Mesenchymal stem cell (in vitro differentiated cells and primary cell): ENCODE results near the gene TBC1D16.

ENCODE experiments used
- DNase-seq: peaks from one replicate; pipeline ENCODE4 v3.0.0-alpha.2; 2013
- H2AFZ ChIP-seq: one replicate; pipeline ENCODE4 v1.6.1; 2013; ENCODE audit warnings: low read depth, mild to moderate bottlenecking, control low read depth, inconsistent platforms, low read length, moderate library complexity
- H2AK5ac ChIP-seq: 2 replicates; pipeline ENCODE4 v1.6.1; 2013; ENCODE audit warnings: low read length, moderate library complexity, mild to moderate bottlenecking, inconsistent platforms; ENCODE audit not compliant: severe bottlenecking
- H2BK120ac ChIP-seq: one replicate; pipeline ENCODE4 v1.6.1; 2013; ENCODE audit warnings: low read depth, mild to moderate bottlenecking, inconsistent platforms, low read length, moderate library complexity
- H2BK12ac ChIP-seq, 2 experiments: one replicate each; pipeline ENCODE4 v1.6.1; 2013; ENCODE audit warnings: inconsistent platforms in 2 of 2, low read length in 2 of 2, mild to moderate bottlenecking in 2 of 2, moderate library complexity in 2 of 2, control low read depth in 1 of 2
- H2BK15ac ChIP-seq: one replicate; pipeline ENCODE4 v1.6.1; 2013; ENCODE audit warnings: mild to moderate bottlenecking, low read depth, inconsistent platforms; ENCODE audit not compliant: poor library complexity, severe bottlenecking
- H2BK5ac ChIP-seq: 2 replicates; pipeline ENCODE4 v1.6.1; 2013; ENCODE audit warnings: low read depth, mild to moderate bottlenecking, low read length, control low read depth, inconsistent platforms; ENCODE audit not compliant: poor library complexity, severe bottlenecking
- H3K14ac ChIP-seq, 2 experiments: one replicate each; pipeline ENCODE4 v1.6.1; 2013; ENCODE audit warnings: inconsistent platforms in 2 of 2, low read length in 2 of 2, control low read depth in 1 of 2, mild to moderate bottlenecking in 1 of 2, moderate library complexity in 1 of 2
- H3K18ac ChIP-seq, 2 experiments: one replicate each; pipeline ENCODE4 v1.6.1; 2013; ENCODE audit warnings: inconsistent platforms in 2 of 2, low read length in 2 of 2, control low read depth in 1 of 2, low read depth in 1 of 2, mild to moderate bottlenecking in 1 of 2
- H3K23ac ChIP-seq, 2 experiments: one replicate each; pipeline ENCODE4 v1.6.1; 2013; ENCODE audit warnings: inconsistent platforms in 2 of 2, low read length in 2 of 2, mild to moderate bottlenecking in 2 of 2, moderate library complexity in 2 of 2, control low read depth in 1 of 2
- H3K27ac ChIP-seq: 2 replicates; pipeline ENCODE4 v1.5.1; 2013; ENCODE audit warnings: mild to moderate bottlenecking, moderate library complexity, low read length, control low read depth, inconsistent platforms; ENCODE audit not compliant: poor library complexity, severe bottlenecking
- H3K27me3 ChIP-seq, 2 experiments: 2 replicates each; pipeline versions ENCODE4 v1.6.1 to v1.7.0; 2013; ENCODE audit warnings: low read length in 2 of 2, mild to moderate bottlenecking in 2 of 2, moderate library complexity in 2 of 2, control low read depth in 1 of 2, inconsistent platforms in 1 of 2; ENCODE audit not compliant: control insufficient read depth in 1 of 2, insufficient read depth in 1 of 2
- H3K36me3 ChIP-seq, 2 experiments: 2 replicates each; pipeline versions ENCODE4 v1.6.1 to v1.7.0; 2013; ENCODE audit warnings: low read length in 2 of 2, control low read depth in 1 of 2, inconsistent platforms in 1 of 2, low read depth in 1 of 2, mild to moderate bottlenecking in 1 of 2; ENCODE audit not compliant: insufficient read depth in 2 of 2, control insufficient read depth in 1 of 2
- H3K4ac ChIP-seq, 2 experiments: one replicate each; pipeline ENCODE4 v1.6.1; 2013; ENCODE audit warnings: inconsistent platforms in 2 of 2, low read length in 2 of 2, mild to moderate bottlenecking in 2 of 2, moderate library complexity in 2 of 2, control low read depth in 1 of 2, low read depth in 1 of 2
- H3K4me1 ChIP-seq: 2 replicates; pipeline ENCODE4 v1.6.1; 2013; ENCODE audit warnings: low read depth, low read length, control low read depth; ENCODE audit not compliant: control insufficient read depth, insufficient read depth
- H3K4me2 ChIP-seq: 2 replicates; pipeline ENCODE4 v1.6.1; 2013; ENCODE audit warnings: low read length, mild to moderate bottlenecking, inconsistent platforms; ENCODE audit not compliant: poor library complexity, severe bottlenecking
- H3K4me3 ChIP-seq, 2 experiments: 2 replicates each; pipeline versions ENCODE4 v1.5.1 to v1.7.0; 2013; ENCODE audit warnings: low read length in 2 of 2, mild to moderate bottlenecking in 2 of 2, control low read depth in 1 of 2, low read depth in 1 of 2; ENCODE audit not compliant: insufficient read depth in 1 of 2
- H3K79me1 ChIP-seq: replicated peaks from 2 replicates; pipeline ENCODE4 v1.6.1; 2013; ENCODE audit warnings: mild to moderate bottlenecking, control low read depth, low read length, inconsistent platforms; ENCODE audit not compliant: poor library complexity, severe bottlenecking
- H3K9ac ChIP-seq: 2 replicates; pipeline ENCODE4 v1.7.0; 2013; ENCODE audit warnings: mild to moderate bottlenecking, low read length, moderate library complexity
- H3K9me3 ChIP-seq: 2 replicates; pipeline ENCODE4 v1.7.0; 2013; ENCODE audit warnings: mild to moderate bottlenecking, low read length; ENCODE audit not compliant: control insufficient read depth
- H4K8ac ChIP-seq: one replicate; pipeline ENCODE4 v1.6.1; 2013; ENCODE audit warnings: inconsistent platforms, mild to moderate bottlenecking, low read length, moderate library complexity
- H4K91ac ChIP-seq: one replicate; pipeline ENCODE4 v1.6.1; 2013; ENCODE audit warnings: mild to moderate bottlenecking, low read length, inconsistent platforms
- whole genome bisulfite sequencing: methylation state at CpG from one replicate; pipeline ENCODE4 v1.1.7; 2013; ENCODE audit warnings: mixed read lengths; 5-methylcytosine and 5-hydroxymethylcytosine counted together

Gene TBC1D16

DNA sequence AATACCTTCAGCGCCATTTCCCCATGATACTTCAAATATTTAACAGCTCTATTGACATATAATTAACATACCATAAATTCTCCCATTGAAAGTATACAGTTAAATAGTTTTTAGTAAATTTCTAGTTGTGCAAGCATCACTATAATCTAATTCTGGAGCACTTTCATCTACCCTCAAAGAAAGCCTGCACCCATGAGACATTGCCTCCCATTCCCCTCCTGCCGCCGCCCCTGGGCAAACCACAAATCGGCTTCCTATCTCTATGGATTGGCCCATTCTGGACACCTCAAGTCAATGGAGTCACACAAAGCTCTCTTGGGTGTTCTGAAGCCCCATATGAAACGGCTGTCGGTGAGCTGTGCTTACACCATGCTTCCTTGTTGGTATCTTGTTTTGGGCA, 119.2 kb downstream of the TBC1D16 start:
- no peak overlapping the region for H3K9ac ChIP-seq
- no peaks in the 10 kb centered on the region for H3K9me3 ChIP-seq
- no peak overlapping the region for H4K8ac ChIP-seq
- no peak overlapping the region for H3K27ac ChIP-seq
- no peak overlapping the region for H2AFZ ChIP-seq
- no peaks in the 10 kb centered on the region for H3K36me3 ChIP-seq
- no peak overlapping the region for H2AK5ac ChIP-seq
- no peak overlapping the region for H4K91ac ChIP-seq
- H2BK12ac ChIP-seq = no peak overlapping the region
- no peak overlapping the region for H2BK120ac ChIP-seq
- WGBS = 91% methylated on average over 5 of the region's 6 CpGs
- no peak overlapping the region for H3K14ac ChIP-seq
- H3K4me3 ChIP-seq = no peak overlapping the region
- H3K23ac ChIP-seq = no peak overlapping the region
- peak overlapping the region; percentile 4 for H3K4me2 ChIP-seq
- H3K79me1 ChIP-seq = no peaks in the 10 kb centered on the region
- peaks cover 64 to 96% of the 10 kb centered on the region in 2 experiments for H3K27me3 ChIP-seq
- H3K18ac ChIP-seq = no peak overlapping the region
- no peak overlapping the region for H2BK5ac ChIP-seq
- H2BK15ac ChIP-seq = no peak overlapping the region
- no peak for DNase-seq
- peaks cover 6% of the 10 kb centered on the region for H3K4me1 ChIP-seq
- H3K4ac ChIP-seq = no peak overlapping the region

DNA sequence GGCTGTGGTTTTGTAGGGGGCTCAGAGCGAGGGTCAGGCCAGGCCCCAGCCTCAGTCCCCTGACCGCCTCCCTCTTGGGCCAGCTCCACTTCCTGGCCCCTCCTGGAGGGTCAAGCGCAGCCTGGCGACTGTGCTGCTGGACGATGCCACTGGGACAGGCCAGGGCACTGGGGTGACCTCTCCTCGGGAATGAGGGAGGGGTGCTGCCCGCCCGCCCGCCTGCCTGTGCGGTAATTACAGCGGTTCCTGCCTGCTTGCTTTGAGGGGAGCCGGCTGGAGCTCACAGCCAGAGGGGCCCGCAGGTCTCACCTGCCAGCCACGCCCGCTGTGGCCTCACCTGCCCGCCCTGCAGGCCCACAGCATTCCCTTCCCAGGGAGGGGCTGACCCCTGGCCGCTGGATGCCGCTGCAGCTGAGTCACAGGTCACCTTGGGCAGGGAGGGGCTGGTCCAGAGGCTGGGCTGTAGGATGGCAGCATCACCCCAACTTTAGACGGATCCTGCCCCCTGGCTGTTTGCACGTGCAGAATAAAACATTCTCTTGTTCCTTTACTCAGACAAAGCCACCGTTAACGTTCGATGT, 119.7 kb downstream of the TBC1D16 start:
- no peak overlapping the region for H3K4me3 ChIP-seq
- H3K23ac ChIP-seq = no peak overlapping the region
- H2BK5ac ChIP-seq = no peak overlapping the region
- no peak overlapping the region for H3K18ac ChIP-seq
- no peak overlapping the region for H4K91ac ChIP-seq
- no peak overlapping the region for H3K9ac ChIP-seq
- H2AFZ ChIP-seq = no peak overlapping the region
- H2BK120ac ChIP-seq = no peak overlapping the region
- no peaks in the 10 kb centered on the region for H3K9me3 ChIP-seq
- no peak overlapping the region for H2BK15ac ChIP-seq
- H2AK5ac ChIP-seq = no peak overlapping the region
- 49% methylated on average over 23 of the region's 23 CpGs for WGBS
- H4K8ac ChIP-seq = no peak overlapping the region
- peaks cover 64 to 96% of the 10 kb centered on the region in 2 experiments for H3K27me3 ChIP-seq
- no peak overlapping the region for H3K4me2 ChIP-seq
- no peaks in the 10 kb centered on the region for H3K79me1 ChIP-seq
- no peak overlapping the region for H3K14ac ChIP-seq
- H3K4me1 ChIP-seq = peaks cover 6% of the 10 kb centered on the region
- H2BK12ac ChIP-seq = no peak overlapping the region
- H3K27ac ChIP-seq = no peak overlapping the region
- H3K4ac ChIP-seq = no peak overlapping the region
- DNase-seq = peak; percentile 34
- H3K36me3 ChIP-seq = no peaks in the 10 kb centered on the region

DNA sequence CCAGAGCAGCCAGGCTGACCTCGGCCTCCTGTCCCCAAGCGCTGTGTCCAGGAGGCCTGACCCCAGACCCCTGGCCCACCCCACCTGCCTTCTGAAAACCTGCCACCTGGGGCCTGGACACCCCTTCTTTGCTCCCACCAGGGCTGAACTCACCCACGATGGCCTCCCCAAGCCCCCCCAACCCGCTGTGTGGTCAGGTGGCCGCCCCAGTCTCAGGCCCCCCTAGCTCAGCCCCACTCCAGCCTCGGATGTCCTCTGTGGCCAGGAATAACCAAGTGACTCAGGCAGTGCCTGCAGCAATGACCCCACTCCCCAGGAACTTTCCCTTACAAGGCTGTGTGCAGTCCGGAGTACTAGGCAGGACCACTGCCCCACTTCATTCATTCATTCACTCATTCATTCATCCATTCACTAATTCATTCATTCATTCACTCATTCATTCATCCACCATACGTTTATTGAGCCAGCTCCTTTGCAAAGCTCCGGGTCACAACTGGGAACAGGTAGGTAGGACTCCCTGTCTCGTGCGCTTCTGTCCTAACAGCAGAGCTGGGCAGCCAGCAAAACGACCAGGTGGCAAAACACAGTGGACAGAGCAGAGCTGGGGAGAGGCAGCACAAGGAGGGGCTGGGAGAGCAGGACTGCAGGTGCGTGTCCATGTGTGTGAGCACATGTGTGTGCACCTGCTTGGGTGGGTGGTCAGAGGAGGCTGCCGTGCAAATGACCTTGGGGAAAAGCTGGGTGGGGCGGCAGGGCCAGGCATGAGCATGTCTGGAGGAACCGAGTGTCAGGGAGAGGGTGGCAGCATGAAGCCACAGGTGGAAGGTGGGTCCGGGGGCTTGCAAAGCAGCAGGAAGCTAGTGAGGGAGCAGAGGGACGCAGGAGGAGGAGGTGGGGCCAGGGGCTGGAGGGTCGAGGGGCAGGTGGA, 120.6 kb downstream of the TBC1D16 start:
- Histone ChIP-seq H3K36me3 (no peaks in the 10 kb centered on the region), H4K8ac (no peak overlapping the region), H3K14ac (no peak overlapping the region), H2BK12ac (no peak overlapping the region), H3K23ac (no peak overlapping the region), H3K4ac (no peak overlapping the region), H2BK120ac (no peak overlapping the region), H2AFZ (no peak overlapping the region), H3K18ac (no peak overlapping the region), H3K9ac (no peak overlapping the region), H2BK5ac (no peak overlapping the region), H3K4me2 (no peak overlapping the region), H3K79me1 (no peaks in the 10 kb centered on the region), H4K91ac (peak overlapping the region; percentile 11), H3K4me1 (peaks cover 6% of the 10 kb centered on the region), H3K9me3 (no peaks in the 10 kb centered on the region), H3K27me3 (peaks cover 60 to 96% of the 10 kb centered on the region in 2 experiments), H2AK5ac (no peak overlapping the region), H3K27ac (no peak overlapping the region), H2BK15ac (no peak overlapping the region), H3K4me3 (no peak overlapping the region)
- no peak for DNase-seq
- WGBS = 68% methylated on average over 19 of the region's 19 CpGs
